H7 (cell line): ENCODE measurements around the gene HABP4. TPM values are rescaled to one million over a fixed set of nuclear protein-coding genes. Genes with fewer than 3 reads are reported as not detected.

ENCODE experiments used
- DNase-seq: peaks from one replicate; pipeline ENCODE4 v3.0.0; 2012
- H3K27me3 ChIP-seq: 2 replicates; pipeline ENCODE4 v1.6.0; 2011; ENCODE audit warnings: mild to moderate bottlenecking, low read length; ENCODE audit not compliant: control insufficient read depth, insufficient read depth
- H3K36me3 ChIP-seq: replicated peaks from 2 replicates; pipeline ENCODE4 v1.5.1; 2011; ENCODE audit warnings: low read length; ENCODE audit not compliant: control insufficient read depth, insufficient read depth
- H3K4me3 ChIP-seq: 2 replicates; pipeline ENCODE4 v1.5.1; 2011; ENCODE audit warnings: low read depth, mild to moderate bottlenecking, control low read depth, low read length, moderate library complexity; ENCODE audit not compliant: insufficient read depth
- total RNA-seq: library from RNA; depleted of rRNA; stranded (reverse); fragments of >200 nt; shearing (Covaris generic); gene quantifications from 2 replicates; pipeline ENCODE4 v1.2.3, GENCODE V29; 2014

HABP4 gene
- total RNA-seq, 1 experiment from 2014 or later = 4.6 TPM

DNA sequence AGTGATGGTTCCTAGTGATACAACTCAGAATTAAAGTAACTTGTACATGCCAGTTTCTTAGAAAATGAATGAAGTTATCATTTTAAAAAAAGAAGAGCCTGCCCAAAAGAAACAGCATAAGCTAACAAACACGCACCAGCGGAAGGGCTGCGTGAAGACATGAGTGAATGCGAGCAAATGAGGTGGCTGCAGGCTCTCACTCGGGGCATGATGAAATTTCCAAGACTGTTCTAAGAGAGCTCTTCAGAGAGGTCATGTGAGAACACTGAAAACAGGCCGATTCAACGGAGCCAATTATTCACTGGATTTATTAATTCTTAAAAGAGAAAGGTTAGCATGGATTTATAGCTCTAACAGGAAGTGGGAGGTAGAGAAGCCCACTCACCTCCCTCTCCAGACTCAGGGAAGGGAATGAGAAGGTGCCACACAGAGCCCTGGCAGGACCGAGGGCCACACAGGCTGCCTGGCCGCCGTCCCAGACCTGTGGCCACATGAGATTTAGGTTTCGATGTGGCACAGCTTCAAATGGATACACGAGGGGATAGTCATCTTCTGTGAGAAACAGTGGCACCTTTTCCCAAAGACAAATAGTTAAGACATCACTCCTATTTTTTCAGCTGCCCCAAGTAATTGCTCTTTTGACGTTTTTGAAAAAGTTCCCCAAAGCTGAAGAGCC, 55.5 kb downstream of the HABP4 start:
- H3K27me3 ChIP-seq = no peaks in the 10 kb centered on the region
- DNase-seq = no peak
- H3K4me3 ChIP-seq = no peak overlapping the region

DNA sequence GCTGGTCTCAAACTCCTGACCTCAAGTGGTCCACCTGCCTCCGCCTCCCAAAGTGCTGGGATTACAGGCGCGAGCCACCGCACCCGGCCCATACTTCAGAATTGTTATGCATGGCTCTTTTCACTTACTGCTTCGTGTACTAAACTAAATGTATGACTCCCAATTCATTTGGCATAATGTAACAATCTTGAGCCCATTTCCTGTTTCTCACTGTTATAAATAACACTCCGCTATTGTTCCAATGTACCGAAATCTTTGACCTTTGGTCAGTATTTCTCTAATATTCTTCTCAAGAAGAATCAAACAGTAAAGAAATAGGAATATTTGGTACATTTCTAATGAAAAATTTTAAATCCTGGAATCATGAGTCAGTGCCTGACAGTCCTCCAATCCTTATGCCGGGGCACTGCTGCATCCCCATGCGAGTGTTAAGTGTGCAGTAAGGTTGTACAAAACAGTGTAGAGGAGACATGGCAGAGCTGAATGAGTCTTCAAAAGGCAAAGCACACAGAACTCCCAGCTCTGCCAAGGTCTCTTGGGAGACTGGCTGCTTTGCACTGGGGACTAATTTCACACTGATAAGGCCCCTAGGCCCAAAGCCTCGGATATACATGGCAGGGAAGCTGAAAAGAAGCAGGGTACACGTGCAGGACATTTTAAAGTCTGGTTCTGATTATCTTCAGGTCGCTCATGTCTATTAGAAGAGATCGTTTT, 58.4 kb downstream of the HABP4 start:
- no peaks in the 10 kb centered on the region for H3K27me3 ChIP-seq
- DNase-seq = no peak
- H3K4me3 ChIP-seq = no peak overlapping the region
- no peaks in the 10 kb centered on the region for H3K36me3 ChIP-seq

More for the DNA sequence above, 55.5 kb downstream of the HABP4 start:
- no peaks in the 10 kb centered on the region for H3K36me3 ChIP-seq

DNA sequence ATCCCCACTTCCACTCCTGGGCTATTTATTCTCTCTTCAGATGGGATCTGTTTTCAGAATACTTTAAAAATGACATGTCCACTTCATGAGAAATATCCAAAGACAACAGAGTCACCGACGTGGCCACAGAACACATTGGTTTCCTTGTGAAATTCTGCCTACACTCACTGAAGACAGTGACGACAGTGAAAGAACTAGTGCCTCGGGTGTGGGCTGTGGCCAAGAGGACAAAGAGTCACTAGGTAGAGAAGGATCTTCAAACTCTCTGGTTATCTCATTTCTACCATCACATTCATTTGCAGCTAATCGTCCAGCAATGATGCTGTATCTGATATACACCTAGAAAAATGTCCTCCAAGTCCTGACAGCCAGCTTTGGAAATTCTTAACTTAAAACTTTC, 59.1 kb downstream of the HABP4 start:
- no peak for DNase-seq
- Histone ChIP-seq H3K4me3 (no peak overlapping the region), H3K27me3 (no peaks in the 10 kb centered on the region), H3K36me3 (no peaks in the 10 kb centered on the region)

DNA sequence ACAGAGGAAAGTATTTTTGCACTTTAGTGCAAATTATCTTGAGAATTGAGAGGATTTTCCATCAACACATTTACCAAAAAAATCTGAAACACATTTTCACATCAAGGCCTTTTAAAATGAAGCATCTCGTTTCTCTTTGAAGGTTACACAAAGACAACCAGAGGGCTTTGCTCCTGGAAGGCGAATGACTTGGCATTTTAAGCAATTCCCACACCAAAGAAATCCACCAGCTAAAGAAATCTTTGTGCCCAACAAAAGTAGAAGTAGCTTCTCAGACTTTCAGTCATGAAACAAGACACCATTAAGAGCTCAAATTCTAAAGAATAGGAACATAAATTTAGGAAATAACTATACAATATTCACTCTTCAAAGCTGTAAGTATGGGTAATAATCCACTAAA, 59.9 kb downstream of the HABP4 start:
- no peak overlapping the region for H3K4me3 ChIP-seq
- no peak for DNase-seq
- H3K36me3 ChIP-seq = no peaks in the 10 kb centered on the region
- no peaks in the 10 kb centered on the region for H3K27me3 ChIP-seq

DNA sequence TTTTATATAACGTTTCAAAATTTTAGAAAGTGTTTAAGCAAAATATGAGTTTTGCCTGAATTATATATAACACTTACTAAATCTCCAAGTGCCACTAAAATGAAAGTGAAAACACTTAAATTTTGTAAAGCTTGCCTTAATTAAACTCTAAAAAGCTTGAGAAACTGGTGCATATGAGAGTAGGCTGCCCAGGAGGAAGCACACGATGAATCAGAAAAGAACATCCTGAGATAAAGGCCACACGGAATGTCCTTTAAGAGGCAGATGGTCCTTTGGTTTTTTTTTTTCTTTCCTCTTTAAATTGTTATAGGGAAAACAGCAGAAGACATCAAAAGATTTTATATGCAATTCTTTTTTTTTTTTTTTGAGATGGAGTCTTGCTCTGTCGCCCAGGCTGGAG, 60.3 kb downstream of the HABP4 start:
- no peak for DNase-seq
- Histone ChIP-seq H3K36me3 (no peaks in the 10 kb centered on the region), H3K27me3 (no peaks in the 10 kb centered on the region), H3K4me3 (no peak overlapping the region)

DNA sequence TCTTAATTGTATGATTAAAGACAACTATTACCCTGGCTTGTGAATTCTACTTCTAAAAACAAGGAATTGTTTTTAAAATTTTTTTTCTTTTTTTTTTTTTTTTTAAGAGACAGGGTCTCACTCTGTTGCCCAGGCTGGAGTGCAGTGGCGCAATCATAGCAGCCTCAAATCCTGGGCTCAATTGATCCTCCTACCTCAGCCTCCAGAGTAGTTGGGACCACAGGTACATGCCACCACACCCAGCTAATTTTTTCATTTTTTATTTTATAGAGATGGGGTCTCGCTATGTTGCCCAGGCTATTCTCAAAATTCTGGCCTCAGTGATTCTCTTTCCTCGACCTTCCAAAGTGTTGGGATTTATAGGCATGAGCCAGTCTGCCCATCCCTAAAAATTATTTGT, 62.3 kb downstream of the HABP4 start:
- Histone ChIP-seq H3K4me3 (no peak overlapping the region), H3K27me3 (no peaks in the 10 kb centered on the region), H3K36me3 (no peaks in the 10 kb centered on the region)
- DNase-seq = no peak

DNA sequence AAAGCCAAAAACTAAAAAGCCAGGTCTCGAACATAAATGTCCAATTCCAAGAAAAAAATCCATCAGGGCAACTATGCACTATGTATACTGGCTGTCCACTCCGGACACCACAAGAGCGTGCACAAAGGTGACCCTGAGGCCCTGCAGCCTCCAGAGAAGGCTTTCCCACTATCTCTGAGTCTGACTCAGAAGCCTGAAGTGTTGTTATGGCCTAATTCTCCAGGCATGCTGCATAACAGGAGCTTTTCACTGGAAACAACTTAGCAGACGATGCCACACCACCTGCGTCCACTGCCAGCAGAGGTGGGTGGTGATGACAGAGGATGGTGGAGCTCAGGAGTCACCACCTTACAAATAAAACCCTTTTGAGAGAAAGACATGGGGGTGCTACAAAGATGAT, 63.7 kb downstream of the HABP4 start:
- DNase-seq = no peak
- Histone ChIP-seq H3K27me3 (no peaks in the 10 kb centered on the region), H3K36me3 (no peaks in the 10 kb centered on the region), H3K4me3 (no peak overlapping the region)

DNA sequence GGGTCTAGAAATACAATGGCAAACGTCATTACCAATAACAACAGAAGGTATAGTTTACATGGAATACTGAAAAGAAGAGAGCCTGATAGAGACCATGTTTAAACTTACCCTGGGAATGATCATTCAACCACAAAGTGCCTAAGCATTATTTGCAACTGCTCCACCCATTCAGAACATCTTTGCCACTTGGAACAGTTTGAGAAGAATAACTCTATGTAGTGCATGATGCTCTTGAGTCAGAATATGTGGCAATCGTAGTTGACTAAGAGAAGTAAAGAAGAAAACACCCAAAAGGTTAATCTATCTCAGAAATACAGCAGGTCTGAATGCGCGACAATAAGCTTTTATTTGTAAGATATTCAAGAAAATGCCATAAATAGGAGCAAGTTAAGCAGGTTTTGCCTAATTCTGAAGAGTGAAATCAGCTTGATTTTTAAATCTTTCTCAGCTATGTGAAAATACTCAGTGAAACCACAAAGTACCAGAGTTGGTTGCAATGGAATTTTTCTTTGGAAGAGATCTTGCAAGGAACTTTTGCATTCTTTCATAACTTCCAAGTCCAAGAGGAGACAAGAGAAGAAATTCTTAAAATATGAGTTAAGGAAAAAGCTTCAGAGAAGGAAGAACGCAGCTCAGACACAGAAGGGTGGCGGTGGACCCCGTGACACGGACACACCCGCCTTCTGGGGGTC, 64.3 kb downstream of the HABP4 start:
- H3K27me3 ChIP-seq = no peaks in the 10 kb centered on the region
- DNase-seq = no peak
- no peak overlapping the region for H3K4me3 ChIP-seq
- no peaks in the 10 kb centered on the region for H3K36me3 ChIP-seq

DNA sequence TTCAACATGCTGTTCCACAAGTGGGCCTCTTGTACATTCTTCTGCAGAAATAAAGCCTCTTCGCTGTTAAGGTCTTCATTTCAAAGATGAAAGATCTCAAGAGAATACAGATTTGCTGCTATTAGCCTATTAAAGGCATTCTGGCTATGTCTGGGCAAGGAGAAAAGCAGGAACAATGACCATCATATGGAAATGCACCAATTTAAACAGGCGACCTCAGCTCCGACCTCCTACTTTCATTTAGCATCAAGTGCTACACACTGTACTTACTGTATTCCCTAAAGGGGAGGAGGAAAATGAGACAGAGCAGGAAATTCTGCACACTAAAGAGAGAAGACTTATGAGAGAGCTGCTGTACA, 64.8 kb downstream of the HABP4 start:
- no peak overlapping the region for H3K4me3 ChIP-seq
- H3K36me3 ChIP-seq = no peaks in the 10 kb centered on the region
- DNase-seq = no peak
- H3K27me3 ChIP-seq = no peaks in the 10 kb centered on the region

DNA sequence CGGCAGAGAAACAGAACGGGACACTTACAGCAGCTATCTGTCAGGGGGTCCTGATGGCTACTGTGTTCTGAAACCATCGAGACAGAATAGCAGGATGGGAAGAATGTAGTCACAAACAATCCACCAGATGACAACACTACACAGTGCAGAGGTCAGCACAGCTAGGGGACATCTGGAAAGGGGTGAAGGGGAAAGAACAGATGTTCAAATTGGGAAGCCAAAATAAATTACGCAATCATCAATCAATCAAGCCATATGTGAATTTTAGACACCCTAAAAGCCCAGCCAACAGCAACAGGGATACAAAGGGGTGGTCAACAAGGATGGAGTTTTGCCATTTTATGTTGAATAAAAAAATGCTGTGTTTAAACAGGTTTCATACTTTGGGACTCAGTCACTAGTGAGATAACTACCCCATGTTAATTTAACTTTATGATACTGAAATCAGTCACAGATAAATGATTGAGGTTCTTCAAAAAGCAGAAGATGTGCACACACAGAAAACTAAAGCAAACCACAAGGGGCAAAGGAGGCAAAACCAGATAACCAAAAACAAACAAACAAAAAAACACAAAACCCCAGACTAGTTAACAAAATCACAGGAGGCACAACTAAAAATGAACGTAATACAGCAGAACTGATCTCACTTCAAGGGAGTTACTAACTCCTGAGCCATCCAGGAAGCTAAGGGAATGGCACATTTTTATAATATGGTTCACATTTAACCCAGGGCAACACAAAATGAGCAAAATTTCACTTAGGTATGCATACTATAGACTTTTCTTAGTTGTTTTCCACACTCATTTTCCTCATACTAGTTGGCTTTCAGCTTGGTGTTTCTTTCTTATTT, 65.9 kb downstream of the HABP4 start:
- no peak overlapping the region for H3K4me3 ChIP-seq
- H3K36me3 ChIP-seq = no peaks in the 10 kb centered on the region
- H3K27me3 ChIP-seq = no peaks in the 10 kb centered on the region
- no peak for DNase-seq

DNA sequence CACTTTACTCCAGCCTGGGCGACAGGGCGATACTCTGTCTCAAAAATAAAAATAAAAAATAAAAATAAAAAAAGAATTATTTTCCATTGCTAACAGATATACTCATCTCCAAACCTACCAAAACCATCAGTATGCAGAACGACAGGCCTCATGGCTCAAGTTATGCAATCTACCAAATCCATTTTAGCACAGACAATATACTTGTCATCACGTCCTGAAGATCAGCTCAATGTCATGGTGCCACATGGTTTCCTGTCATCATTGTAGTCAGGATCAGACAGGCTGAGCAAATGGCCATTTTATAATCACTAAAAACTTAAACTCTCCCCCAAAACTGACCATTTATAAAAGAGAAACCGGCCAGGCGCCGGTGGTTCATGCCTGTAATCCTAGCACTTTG, 69.1 kb downstream of the HABP4 start:
- Histone ChIP-seq H3K36me3 (no peaks in the 10 kb centered on the region), H3K27me3 (no peaks in the 10 kb centered on the region), H3K4me3 (no peak overlapping the region)
- no peak for DNase-seq

DNA sequence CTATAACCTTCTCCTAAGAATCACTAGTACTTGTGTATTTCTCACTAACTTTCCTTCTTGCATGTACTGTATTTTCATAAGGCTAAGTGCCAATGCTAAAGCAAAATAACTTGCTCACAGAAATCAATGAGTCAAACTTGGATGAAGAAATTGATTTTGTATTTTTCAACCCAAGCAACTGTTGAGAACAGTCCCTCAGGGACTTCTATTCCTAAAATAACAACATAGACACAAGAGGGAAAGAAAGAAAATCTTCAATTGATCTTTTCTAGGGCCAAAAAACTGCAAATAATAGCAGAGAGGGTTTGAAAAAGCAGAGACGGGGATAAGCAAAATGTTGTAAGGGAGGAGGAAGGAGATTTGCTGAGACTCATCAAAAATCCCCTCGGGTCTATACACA, 69.8 kb downstream of the HABP4 start:
- DNase-seq = no peak
- Histone ChIP-seq H3K4me3 (no peak overlapping the region), H3K36me3 (no peaks in the 10 kb centered on the region), H3K27me3 (no peaks in the 10 kb centered on the region)

DNA sequence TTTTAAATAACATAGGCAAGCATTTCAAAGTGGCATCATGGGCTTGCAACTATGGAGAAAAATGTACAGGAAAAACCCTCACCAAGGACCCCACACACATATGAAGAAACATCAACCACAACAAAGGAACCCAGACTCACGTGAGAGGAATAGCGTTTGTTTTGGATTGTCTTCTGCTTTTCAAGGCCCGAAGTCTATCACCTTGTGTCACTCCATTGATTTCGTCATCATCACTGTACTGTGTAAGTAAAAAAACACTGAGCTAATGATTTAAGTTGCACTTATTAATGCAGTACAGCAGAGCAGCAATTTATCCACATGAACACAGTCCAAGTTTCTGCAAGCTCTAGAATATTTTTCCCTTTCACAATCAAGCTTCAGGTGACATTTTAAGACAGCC, 72.4 kb downstream of the HABP4 start:
- no peaks in the 10 kb centered on the region for H3K36me3 ChIP-seq
- DNase-seq = no peak
- no peak overlapping the region for H3K4me3 ChIP-seq
- H3K27me3 ChIP-seq = no peaks in the 10 kb centered on the region

DNA sequence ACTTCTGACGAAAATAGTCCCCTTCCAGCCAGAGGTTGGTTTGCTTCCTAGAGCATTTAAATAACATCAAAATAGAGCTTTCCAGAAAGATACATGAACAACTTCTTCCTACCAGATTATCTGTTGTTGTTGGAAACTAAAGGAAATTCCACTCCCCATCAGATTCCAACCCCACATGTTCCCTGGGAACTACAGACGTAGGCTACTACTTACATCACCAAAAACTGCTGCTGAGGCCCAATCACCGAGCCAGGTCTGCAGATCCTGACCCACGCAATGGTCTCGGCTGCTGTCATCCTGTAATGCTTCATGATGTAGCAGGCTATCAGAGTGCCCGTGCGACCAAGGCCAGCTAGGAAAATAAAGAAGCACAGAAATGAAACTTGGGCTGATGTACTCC, 73.4 kb downstream of the HABP4 start:
- DNase-seq = no peak
- H3K4me3 ChIP-seq = no peak overlapping the region
- H3K36me3 ChIP-seq = no peaks in the 10 kb centered on the region
- no peaks in the 10 kb centered on the region for H3K27me3 ChIP-seq
